K562 (cell line): ENCODE measurements around the gene FCGR3B. TPM values are rescaled to one million over a fixed set of nuclear protein-coding genes. Genes with fewer than 3 reads are reported as not detected.
A peak's percentile ranks its signal among the peaks of the same experiment; 100 is the strongest.
"Not testable (repeated sequence)": the region's sequence is repeated elsewhere in the genome, so short reads cannot be mapped to it uniquely, and the experiment has no call there.

Source experiments
- BCOR ChIP-seq: fragments of 450-650 bp; IDR thresholded peaks from 2 replicates; pipeline ENCODE4 v1.6.1; 2016
- BRD9 ChIP-seq: fragments of 450-650 bp; IDR thresholded peaks from 2 replicates; pipeline ENCODE4 v1.6.1; 2018; ENCODE audit warnings: low read depth; ENCODE audit not compliant: partially characterized antibody
- CBX3 ChIP-seq, 2 experiments: IDR thresholded peaks; 1 replicate in 1 of 2; 2 replicates in 1 of 2; pipeline ENCODE4 v1.6.1; 2012; ENCODE audit warnings: inconsistent platforms in 2 of 2, low read length in 2 of 2, borderline replicate concordance in 1 of 2, control low read depth in 1 of 2
- GTF3C2 ChIP-seq: IDR thresholded peaks from 3 replicates; pipeline ENCODE4 v1.6.1; 2011; ENCODE audit warnings: borderline replicate concordance, mild to moderate bottlenecking, moderate library complexity; ENCODE audit not compliant: insufficient read length; ENCODE audit errors: extremely low read depth
- HDAC1 ChIP-seq, 2 experiments: fragments of 450-650 bp; IDR thresholded peaks; 2 replicates each; pipeline ENCODE4 v1.6.1; 2016 to 2017; ENCODE audit warnings: inconsistent platforms in 1 of 2, mild to moderate bottlenecking in 1 of 2, moderate library complexity in 1 of 2
- MAFG ChIP-seq: fragments of 450-650 bp; conservative IDR thresholded peaks from 2 replicates; pipeline ENCODE4 v1.6.1; 2016; ENCODE audit warnings: missing genetic modification characterization, missing compliant biosample characterization
- NONO ChIP-seq, 2 experiments: fragments of 200-400 bp in 1 of 2; fragments of 450-650 bp in 1 of 2; formaldehyde crosslinking in 1 of 2; IDR thresholded peaks; 2 replicates each; pipeline ENCODE4 v1.6.1; 2017; ENCODE audit warnings: low read depth in 2 of 2, mild to moderate bottlenecking in 2 of 2, moderate library complexity in 2 of 2, low read length in 1 of 2
- RAD21 ChIP-seq, 2 experiments: fragments of 250-450 bp in 1 of 2; fragments of 450-650 bp in 1 of 2; sonication (Bioruptor Pico) in 1 of 2; formaldehyde crosslinking in 1 of 2; IDR thresholded peaks in 1 of 2; conservative IDR thresholded peaks in 1 of 2; 2 replicates each; pipeline versions ENCODE4 v1.4.0 to v1.8.0; 2020 to 2022; ENCODE audit warnings: mild to moderate bottlenecking in 2 of 2, moderate library complexity in 1 of 2
- RCOR1 ChIP-seq, 2 experiments: IDR thresholded peaks; 2 replicates each; pipeline ENCODE4 v1.6.1; 2012; ENCODE audit warnings: low read depth in 2 of 2, low read length in 2 of 2, borderline replicate concordance in 1 of 2, improper control_type of control experiment in 1 of 2
- TEAD4 ChIP-seq, 2 experiments: sonication (generic) in 1 of 2; formaldehyde crosslinking in 1 of 2; IDR thresholded peaks; 2 replicates each; pipeline versions ENCODE4 v1.6.1 to v1.8.0; 2012 to 2022; ENCODE audit warnings: borderline replicate concordance in 1 of 2, inconsistent platforms in 1 of 2, low read length in 1 of 2, mild to moderate bottlenecking in 1 of 2, missing genetic modification reagents in 1 of 2
- ZBTB17 ChIP-seq: fragments of 450-650 bp; formaldehyde crosslinking; IDR thresholded peaks from 2 replicates; pipeline ENCODE4 v1.4.0; 2020; ENCODE audit warnings: mild to moderate bottlenecking
- ZBTB40 ChIP-seq, 2 experiments: fragments of 450-650 bp in 1 of 2; sonication (generic) in 1 of 2; formaldehyde crosslinking in 1 of 2; IDR thresholded peaks; 2 replicates each; pipeline versions ENCODE4 v1.7.1 to v1.9.0; 2016 to 2022; ENCODE audit warnings: inconsistent platforms in 1 of 2, mild to moderate bottlenecking in 1 of 2, missing genetic modification reagents in 1 of 2
- ZNF121 ChIP-seq: sonication (generic); formaldehyde crosslinking; conservative IDR thresholded peaks from 2 replicates; pipeline ENCODE4 v1.8.0; 2022; ENCODE audit warnings: missing genetic modification reagents
- ZNF24 ChIP-seq: fragments of 450-650 bp; IDR thresholded peaks from 2 replicates; pipeline ENCODE4 v1.6.1; 2016
- polyA plus RNA-seq, 8 experiments: library from polyadenylated mRNA; depleted of rRNA in 4 of 8; stranded (reverse) in 5 of 8; unstranded in 3 of 8; fragments of >200 nt; fragmentation: Nextera tagmentation in 2 of 8; fragmentation: Illumina TruSeq in 1 of 8; extraction: Ambion mirVana in 2 of 8; extraction: Trizol in 1 of 8; gene quantifications; 2 replicates each; pipeline versions ENCODE4 v1.2.1 to v1.2.3, GENCODE V29; 2011 to 2014; ENCODE audit warnings: inconsistent platforms in 1 of 8, missing spikeins in 1 of 8
- total RNA-seq, 7 experiments: library from RNA; depleted of rRNA in 6 of 7; stranded (reverse); fragments of >200 nt in 6 of 7; fragmentation: Illumina TruSeq in 2 of 7; extraction: Trizol in 2 of 7; gene quantifications; 2 replicates each; pipeline versions ENCODE4 v1.2.1 to v1.2.3, GENCODE V29; 2011 to 2021; ENCODE audit warnings: low replicate concordance in 1 of 7

FCGR3B gene
- total and polyA plus RNA-seq, 9 of the 15 experiments (the other 6 are each of a cell fraction or from before 2014, with no cell fraction given): 0.18 to 1.1 (median 0.40) TPM

GRCh38 chr1:161611866-161612321, 19.1 kb downstream of the FCGR3B start (continued):
- TF ChIP-seq ZBTB40 (IDR thresholded peaks at IDR 0.05): peak; percentile 49; the same call in 1 of the 2 replicates
- TF ChIP-seq ZBTB40 (CRISPR knock-in tag; IDR thresholded peaks at IDR 0.05); TEAD4 (CRISPR knock-in tag; IDR thresholded peaks at IDR 0.05; ENCODE audit: borderline replicate concordance): not testable (repeated sequence)
- peak; percentile 35 for TF ChIP-seq BRD9
- TF ChIP-seq BCOR: peak; percentile 97
- peak in 1 of 2 experiments; percentile 64; a peak in 1 of 3 replicates for TF ChIP-seq CBX3 (IDR thresholded peaks at IDR 0.05; ENCODE audit: borderline replicate concordance in 1 of 2, low read length in 2 of 2)
- peak in 1 of 2 experiments; percentile 17; a peak in 1 of 4 replicates for TF ChIP-seq NONO (IDR thresholded peaks at IDR 0.05; ENCODE audit: low read depth in 2 of 2, low read length in 1 of 2)
- peak in 1 of 2 experiments; percentile 23; a peak in 1 of 4 replicates for TF ChIP-seq HDAC1 (IDR thresholded peaks at IDR 0.05)
- TF ChIP-seq ZBTB17 (CRISPR knock-in tag): 0 out of 2 replicates have a peak, but pooled peaks have one; percentile 30
- TF ChIP-seq RAD21 (CRISPR knock-in tag; conservative IDR thresholded peaks at IDR 0.05 in 1 of 2, IDR thresholded peaks at IDR 0.05 in 1 of 2): peak; percentile 4 to 26; a peak in 2 of 4 replicates
- peak in 1 of 2 experiments; percentile 84; a peak in 2 of 4 replicates for TF ChIP-seq RCOR1 (IDR thresholded peaks at IDR 0.05; ENCODE audit: borderline replicate concordance in 1 of 2, low read depth in 2 of 2, low read length in 2 of 2)
- TF ChIP-seq TEAD4 (IDR thresholded peaks at IDR 0.05; ENCODE audit: low read length): 0 out of 2 replicates have a peak, but pooled peaks have one; percentile 29
- TF ChIP-seq GTF3C2: peak; percentile 86
- peak; percentile 100 for TF ChIP-seq ZNF121
- TF ChIP-seq MAFG: 0 out of 2 replicates have a peak, but pooled peaks have one; percentile 9
- peak; percentile 80 for TF ChIP-seq ZNF24
